ENCODE results near the gene NOP53.
"Not testable (repeated sequence)": the region's sequence is repeated elsewhere in the genome, so short reads cannot be mapped to it uniquely, and the experiment has no call there.

Gene NOP53

GRCh38 chr19:47778049-47778953 is 33.0 kb downstream of the NOP53 start, which contains the start of gene SELENOW:
SELENOW (plus strand) TSS chr19:47778703; CDS start chr19:47778786, 83 bp downstream.
- DNase-seq, result peak; percentile 77

GRCh38 chr19:47778954-47779351 is 33.6 kb downstream of the NOP53 start:
- DNase-seq, result no peak

- DNase-seq, result no peak
These were observed 34.3 kb downstream of the NOP53 start for GRCh38 chr19:47779524-47780214.

- DNase-seq, result no peak
These were observed 34.8 kb downstream of the NOP53 start for GRCh38 chr19:47780215-47780551.

- DNase-seq, result no peak
These were observed 36.4 kb downstream of the NOP53 start for GRCh38 chr19:47781590-47782262.

GRCh38 chr19:47786566-47786965 is 41.2 kb downstream of the NOP53 start:
- DNase-seq, result no peak

GRCh38 chr19:47787307-47787706 is 42.0 kb downstream of the NOP53 start:
- not testable (repeated sequence) for DNase-seq

- not testable (repeated sequence) for DNase-seq
These were observed 44.5 kb downstream of the NOP53 start for GRCh38 chr19:47789811-47790210.

GRCh38 chr19:47790398-47790814 is 45.1 kb downstream of the NOP53 start:
- no peak for DNase-seq

- DNase-seq, result no peak
These were observed 47.3 kb downstream of the NOP53 start for GRCh38 chr19:47792616-47793015.

- DNase-seq, result no peak
These were observed 49.2 kb downstream of the NOP53 start for GRCh38 chr19:47794526-47794925.

- no peak for DNase-seq
These were observed 51.4 kb downstream of the NOP53 start for GRCh38 chr19:47796785-47797184.

- DNase-seq, result no peak
These were observed 52.9 kb downstream of the NOP53 start for GRCh38 chr19:47797996-47798903.

GRCh38 chr19:47798904-47799266 is 53.5 kb downstream of the NOP53 start:
- DNase-seq, result no peak

- no peak for DNase-seq
These were observed 55.9 kb downstream of the NOP53 start for GRCh38 chr19:47801270-47801669.

- no peak for DNase-seq
These were observed 57.2 kb downstream of the NOP53 start for GRCh38 chr19:47802521-47803043.

GRCh38 chr19:47803148-47803547 is 57.8 kb downstream of the NOP53 start:
- not testable (repeated sequence) for DNase-seq

GRCh38 chr19:47803671-47804070 is 58.3 kb downstream of the NOP53 start:
- DNase-seq, result not testable (repeated sequence)

GRCh38 chr19:47804451-47804850 is 59.1 kb downstream of the NOP53 start, which contains the start of gene TPRX1:
TPRX1 (minus strand) TSS chr19:47804551; CDS start chr19:47804539, 12 bp downstream.
- not testable (repeated sequence) for DNase-seq

- DNase-seq, result no peak
These were observed 60.0 kb downstream of the NOP53 start for GRCh38 chr19:47805313-47805712.

GRCh38 chr19:47806435-47806834 is 61.1 kb downstream of the NOP53 start:
- DNase-seq, result no peak
